ENCODE results near the gene ZNF837.

The ZNF837 gene

GRCh38 chr19:58351558-58351878 lies 29.3 kb downstream of the ZNF837 start (continued):
- no peak for TF ChIP-seq ZNF501 (tag by site-specific recombination; IDR thresholded peaks at IDR 0.05)
- no peak for TF ChIP-seq ZNF510 (tag by site-specific recombination; IDR thresholded peaks at IDR 0.05; ENCODE audit: insufficient replicate concordance)

- CTCF ChIA-PET = no interaction called here
- Histone ChIP-seq H3K4me1 (ENCODE audit: control insufficient read depth, insufficient read depth, low read length) (no peaks in the 10 kb centered on the region), H3K27ac (ENCODE audit: extremely low read depth, low read depth, low read length) (no peak overlapping the region), H3K9me3 (ENCODE audit: control insufficient read depth, insufficient read depth, low read depth, low read length) (no peaks in the 10 kb centered on the region), H3K36me3 (ENCODE audit: control insufficient read depth in 2 of 2, insufficient read depth in 1 of 2, low read length in 2 of 2) (no peaks in the 10 kb centered on the region; a peak in 1 of 3 replicates), H3K4me3 (ENCODE audit: low read depth, low read length) (no peak overlapping the region)
- TF ChIP-seq ZBTB17 (tag by site-specific recombination; IDR thresholded peaks at IDR 0.05) (no peak), ZNF274 (IDR thresholded peaks at IDR 0.05; ENCODE audit: low read length) (no peak), ZNF274 (tag by site-specific recombination; IDR thresholded peaks at IDR 0.05; ENCODE audit: borderline replicate concordance) (no peak), ZNF560 (tag by site-specific recombination; IDR thresholded peaks at IDR 0.05; ENCODE audit: borderline replicate concordance) (no peak), ZNF2 (tag by site-specific recombination; IDR thresholded peaks at IDR 0.05) (no peak), ZNF623 (tag by site-specific recombination; IDR thresholded peaks at IDR 0.05) (no peak), ZSCAN4 (tag by site-specific recombination; IDR thresholded peaks at IDR 0.05) (no peak), ZNF747 (tag by site-specific recombination; IDR thresholded peaks at IDR 0.05) (no peak), ZNF24 (tag by site-specific recombination; IDR thresholded peaks at IDR 0.05) (no peak)
- TF ChIP-seq, protein P1, sequence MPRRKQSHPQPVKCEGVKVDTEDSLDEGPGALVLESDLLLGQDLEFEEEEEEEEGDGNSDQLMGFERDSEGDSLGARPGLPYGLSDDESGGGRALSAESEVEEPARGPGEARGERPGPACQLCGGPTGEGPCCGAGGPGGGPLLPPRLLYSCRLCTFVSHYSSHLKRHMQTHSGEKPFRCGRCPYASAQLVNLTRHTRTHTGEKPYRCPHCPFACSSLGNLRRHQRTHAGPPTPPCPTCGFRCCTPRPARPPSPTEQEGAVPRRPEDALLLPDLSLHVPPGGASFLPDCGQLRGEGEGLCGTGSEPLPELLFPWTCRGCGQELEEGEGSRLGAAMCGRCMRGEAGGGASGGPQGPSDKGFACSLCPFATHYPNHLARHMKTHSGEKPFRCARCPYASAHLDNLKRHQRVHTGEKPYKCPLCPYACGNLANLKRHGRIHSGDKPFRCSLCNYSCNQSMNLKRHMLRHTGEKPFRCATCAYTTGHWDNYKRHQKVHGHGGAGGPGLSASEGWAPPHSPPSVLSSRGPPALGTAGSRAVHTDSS (tag by site-specific recombination; IDR thresholded peaks at IDR 0.05) = no peak
- POLR2A ChIA-PET = interaction anchor here (0.8 to 2.9 kb wide), 2 partner anchors 11 to 24 kb away, joined by 4 to 14 read pairs; partner anchors contain the start of genes ZNF497 and ZSCAN22
These were observed 29.8 kb downstream of the ZNF837 start for GRCh38 chr19:58350871-58351557.

DNA sequence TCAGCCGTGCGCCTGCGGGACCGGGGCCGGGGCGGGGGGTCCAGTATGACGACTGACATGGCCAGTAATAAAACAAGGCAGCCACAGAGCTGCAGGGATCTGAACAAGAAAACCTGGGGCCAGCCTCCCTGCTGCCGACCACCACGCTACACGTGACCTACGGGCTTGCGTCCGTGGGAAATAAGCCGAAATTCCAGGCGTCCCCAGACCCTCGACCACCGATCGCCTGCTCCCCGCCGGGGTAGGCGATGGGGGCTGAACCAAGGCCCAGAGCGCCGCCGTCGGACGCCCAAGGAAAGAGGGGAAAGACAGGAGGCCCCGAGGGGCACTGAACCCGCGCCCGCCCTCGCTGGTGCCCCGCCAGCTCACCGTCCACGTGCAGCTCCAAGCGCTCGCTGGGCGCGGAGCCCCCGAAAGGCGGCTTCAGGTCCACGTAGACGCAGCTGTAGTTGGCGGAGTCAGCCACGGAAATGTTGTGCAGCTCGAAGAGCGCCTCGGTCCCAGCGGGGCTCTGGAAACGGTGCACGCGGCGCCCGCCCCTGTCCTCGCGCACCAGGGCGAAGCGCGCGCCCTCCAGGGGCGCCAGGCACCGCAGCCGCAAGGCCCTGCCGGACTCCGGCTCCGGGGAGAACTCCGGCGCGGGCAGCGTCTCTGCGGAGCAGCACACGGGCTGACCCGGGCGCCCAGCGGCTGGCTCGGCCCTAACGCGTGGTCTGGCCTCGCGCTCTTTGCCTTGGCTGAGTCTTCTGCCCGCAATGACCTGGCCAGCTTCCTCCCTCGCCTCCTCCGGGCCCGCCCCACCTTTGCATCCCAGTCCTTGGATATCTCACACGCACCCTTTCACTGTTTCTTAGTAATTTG lies 30.6 kb downstream of the ZNF837 start:
- POLR2A ChIA-PET = no interaction called here
- no peaks in the 10 kb centered on the region for H3K9me3 ChIP-seq (ENCODE audit: control insufficient read depth, insufficient read depth, low read depth, low read length)
- TF ChIP-seq ZNF223 (tag by site-specific recombination; IDR thresholded peaks at IDR 0.05) (no peak), AEBP2 (tag by site-specific recombination; IDR thresholded peaks at IDR 0.05; ENCODE audit: borderline replicate concordance) (no peak), TRIM28 (IDR thresholded peaks at IDR 0.05; ENCODE audit: borderline replicate concordance, low read length) (no peak), ZNF239 (tag by site-specific recombination; IDR thresholded peaks at IDR 0.05) (no peak), ZNF391 (tag by site-specific recombination; IDR thresholded peaks at IDR 0.05; ENCODE audit: borderline replicate concordance, low read depth) (no peak), ZNF707 (tag by site-specific recombination; IDR thresholded peaks at IDR 0.05) (no peak), ZSCAN30 (tag by site-specific recombination; IDR thresholded peaks at IDR 0.05) (no peak), ZNF426 (tag by site-specific recombination; IDR thresholded peaks at IDR 0.05) (no peak)
- TF ChIP-seq, protein P2, sequence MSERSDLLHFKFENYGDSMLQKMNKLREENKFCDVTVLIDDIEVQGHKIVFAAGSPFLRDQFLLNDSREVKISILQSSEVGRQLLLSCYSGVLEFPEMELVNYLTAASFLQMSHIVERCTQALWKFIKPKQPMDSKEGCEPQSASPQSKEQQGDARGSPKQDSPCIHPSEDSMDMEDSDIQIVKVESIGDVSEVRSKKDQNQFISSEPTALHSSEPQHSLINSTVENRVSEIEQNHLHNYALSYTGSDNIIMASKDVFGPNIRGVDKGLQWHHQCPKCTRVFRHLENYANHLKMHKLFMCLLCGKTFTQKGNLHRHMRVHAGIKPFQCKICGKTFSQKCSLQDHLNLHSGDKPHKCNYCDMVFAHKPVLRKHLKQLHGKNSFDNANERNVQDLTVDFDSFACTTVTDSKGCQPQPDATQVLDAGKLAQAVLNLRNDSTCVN (tag by site-specific recombination; optimal IDR thresholded peaks at IDR 0.05) = no peak
- no peaks in the 10 kb centered on the region; a peak in 1 of 3 replicates for H3K36me3 ChIP-seq (ENCODE audit: control insufficient read depth in 2 of 2, insufficient read depth in 1 of 2, low read length in 2 of 2)
- H3K4me3 ChIP-seq (ENCODE audit: low read depth, low read length) = no peak overlapping the region
- CTCF ChIA-PET = interaction anchor here (0.5 kb wide), 1 partner anchor 53 kb away, joined by 7 read pairs; no protein-coding TSS in a partner anchor
- H3K27ac ChIP-seq (ENCODE audit: extremely low read depth, low read depth, low read length) = no peak overlapping the region
- no peaks in the 10 kb centered on the region for H3K4me1 ChIP-seq (ENCODE audit: control insufficient read depth, insufficient read depth, low read length)

Data from HEK293 (cell line).